Measurements from ENCODE around the gene ACSL4.

DNA sequence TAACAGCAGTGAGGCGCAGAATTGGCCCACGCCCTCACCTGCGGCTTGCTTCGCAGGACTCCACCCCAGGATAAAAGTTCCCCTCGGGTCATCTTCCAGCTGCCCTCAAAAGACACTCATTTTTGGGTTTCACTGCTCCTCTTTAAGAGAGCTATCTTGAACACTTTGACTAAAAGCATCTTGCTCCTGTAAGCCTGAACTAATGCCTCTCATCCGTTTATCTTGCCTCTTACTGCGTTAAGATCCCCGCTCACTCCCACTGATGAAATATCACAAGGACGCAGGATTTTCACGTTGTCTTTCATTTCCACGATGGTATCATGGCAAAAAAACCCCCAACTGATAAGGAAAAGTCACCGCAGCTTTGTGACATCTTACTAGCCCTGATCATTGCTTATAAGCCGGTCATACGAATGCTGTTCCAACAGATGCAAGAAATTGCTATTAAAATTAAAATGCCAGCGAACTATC lies 591 bp upstream of the ACSL4 start:
- TF ChIP-seq, protein P1, sequence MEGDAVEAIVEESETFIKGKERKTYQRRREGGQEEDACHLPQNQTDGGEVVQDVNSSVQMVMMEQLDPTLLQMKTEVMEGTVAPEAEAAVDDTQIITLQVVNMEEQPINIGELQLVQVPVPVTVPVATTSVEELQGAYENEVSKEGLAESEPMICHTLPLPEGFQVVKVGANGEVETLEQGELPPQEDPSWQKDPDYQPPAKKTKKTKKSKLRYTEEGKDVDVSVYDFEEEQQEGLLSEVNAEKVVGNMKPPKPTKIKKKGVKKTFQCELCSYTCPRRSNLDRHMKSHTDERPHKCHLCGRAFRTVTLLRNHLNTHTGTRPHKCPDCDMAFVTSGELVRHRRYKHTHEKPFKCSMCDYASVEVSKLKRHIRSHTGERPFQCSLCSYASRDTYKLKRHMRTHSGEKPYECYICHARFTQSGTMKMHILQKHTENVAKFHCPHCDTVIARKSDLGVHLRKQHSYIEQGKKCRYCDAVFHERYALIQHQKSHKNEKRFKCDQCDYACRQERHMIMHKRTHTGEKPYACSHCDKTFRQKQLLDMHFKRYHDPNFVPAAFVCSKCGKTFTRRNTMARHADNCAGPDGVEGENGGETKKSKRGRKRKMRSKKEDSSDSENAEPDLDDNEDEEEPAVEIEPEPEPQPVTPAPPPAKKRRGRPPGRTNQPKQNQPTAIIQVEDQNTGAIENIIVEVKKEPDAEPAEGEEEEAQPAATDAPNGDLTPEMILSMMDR (IDR thresholded peaks at IDR 0.05), result no peak
- TF ChIP-seq RAD21 (IDR thresholded peaks at IDR 0.05; ENCODE audit: low read length) (no peak), EP300 (IDR thresholded peaks at IDR 0.05; ENCODE audit: borderline replicate concordance in 1 of 2, low read depth in 1 of 2, low read length in 1 of 2) (no peak), MXI1 (IDR thresholded peaks at IDR 0.05; ENCODE audit: low read depth, low read length) (no peak), POLR2AphosphoS5 (IDR thresholded peaks at IDR 0.05; ENCODE audit: low read depth, low read length) (no peak), SMC3 (IDR thresholded peaks at IDR 0.05; ENCODE audit: low read depth, low read length) (no peak), PBX3 (IDR thresholded peaks at IDR 0.05) (no peak), GABPA (IDR thresholded peaks at IDR 0.05; ENCODE audit: low read depth) (no peak), TEAD4 (IDR thresholded peaks at IDR 0.05; ENCODE audit: borderline replicate concordance, insufficient read depth) (no peak)
- TF ChIP-seq, protein P2, sequence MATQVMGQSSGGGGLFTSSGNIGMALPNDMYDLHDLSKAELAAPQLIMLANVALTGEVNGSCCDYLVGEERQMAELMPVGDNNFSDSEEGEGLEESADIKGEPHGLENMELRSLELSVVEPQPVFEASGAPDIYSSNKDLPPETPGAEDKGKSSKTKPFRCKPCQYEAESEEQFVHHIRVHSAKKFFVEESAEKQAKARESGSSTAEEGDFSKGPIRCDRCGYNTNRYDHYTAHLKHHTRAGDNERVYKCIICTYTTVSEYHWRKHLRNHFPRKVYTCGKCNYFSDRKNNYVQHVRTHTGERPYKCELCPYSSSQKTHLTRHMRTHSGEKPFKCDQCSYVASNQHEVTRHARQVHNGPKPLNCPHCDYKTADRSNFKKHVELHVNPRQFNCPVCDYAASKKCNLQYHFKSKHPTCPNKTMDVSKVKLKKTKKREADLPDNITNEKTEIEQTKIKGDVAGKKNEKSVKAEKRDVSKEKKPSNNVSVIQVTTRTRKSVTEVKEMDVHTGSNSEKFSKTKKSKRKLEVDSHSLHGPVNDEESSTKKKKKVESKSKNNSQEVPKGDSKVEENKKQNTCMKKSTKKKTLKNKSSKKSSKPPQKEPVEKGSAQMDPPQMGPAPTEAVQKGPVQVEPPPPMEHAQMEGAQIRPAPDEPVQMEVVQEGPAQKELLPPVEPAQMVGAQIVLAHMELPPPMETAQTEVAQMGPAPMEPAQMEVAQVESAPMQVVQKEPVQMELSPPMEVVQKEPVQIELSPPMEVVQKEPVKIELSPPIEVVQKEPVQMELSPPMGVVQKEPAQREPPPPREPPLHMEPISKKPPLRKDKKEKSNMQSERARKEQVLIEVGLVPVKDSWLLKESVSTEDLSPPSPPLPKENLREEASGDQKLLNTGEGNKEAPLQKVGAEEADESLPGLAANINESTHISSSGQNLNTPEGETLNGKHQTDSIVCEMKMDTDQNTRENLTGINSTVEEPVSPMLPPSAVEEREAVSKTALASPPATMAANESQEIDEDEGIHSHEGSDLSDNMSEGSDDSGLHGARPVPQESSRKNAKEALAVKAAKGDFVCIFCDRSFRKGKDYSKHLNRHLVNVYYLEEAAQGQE (IDR thresholded peaks at IDR 0.05; ENCODE audit: low read depth, low read length), result no peak

Data from SK-N-SH (cell line).